Memory B cell (primary cell): ENCODE measurements around the gene REM1.
"Not testable (repeated sequence)": the region's sequence is repeated elsewhere in the genome, so short reads cannot be mapped to it uniquely, and the experiment has no call there.

Source experiments
- ATAC-seq: fragments of 150-1000 bp; cut with Tn5 transposase; 2 replicates; pipeline ENCODE4 v1.10.0; 2021; ENCODE audit warnings: low read depth, mild to moderate bottlenecking, moderate library complexity
- DNase-seq, 2 donors: peaks; one replicate each; pipeline ENCODE4 v3.0.0; 2022; ENCODE audit warnings: low spot score in 2 of 2
- H3K27ac Mint-ChIP-seq: one replicate; pipeline ENCODE4 v1.8.0; 2022; ENCODE audit warnings: mild to moderate bottlenecking, moderate library complexity, mixed read lengths
- H3K27me3 Mint-ChIP-seq: one replicate; pipeline ENCODE4 v1.8.0; 2022; ENCODE audit warnings: mixed read lengths
- H3K36me3 Mint-ChIP-seq: one replicate; pipeline ENCODE4 v1.8.0; 2022; ENCODE audit warnings: mild to moderate bottlenecking, mixed read lengths
- H3K4me1 Mint-ChIP-seq: one replicate; pipeline ENCODE4 v1.8.0; 2022; ENCODE audit warnings: mixed read lengths
- H3K4me3 Mint-ChIP-seq: one replicate; pipeline ENCODE4 v1.8.0; 2022; ENCODE audit warnings: mild to moderate bottlenecking, moderate library complexity, mixed read lengths
- H3K9me3 Mint-ChIP-seq: one replicate; pipeline ENCODE4 v1.8.0; 2022; ENCODE audit warnings: mixed read lengths

Gene REM1

GRCh38 chr20:31474758-31475427 is at the start of gene REM1, which contains the start of gene DEFB124:
Gene REM1 (plus strand): TSS chr20:31475288. CDS start chr20:31476446, 1,158 bp downstream.
Gene DEFB124 (minus strand): TSS chr20:31475127. CDS start chr20:31473013, 2,114 bp downstream.
- peak; percentile 29 for ATAC-seq
- peak within 1 kb of the TSS; percentile 49 for H3K4me3 Mint-ChIP-seq

GRCh38 chr20:31425797-31426196 is 49.3 kb upstream of the REM1 start:
- no peaks in the 10 kb centered on the region for H3K27me3 Mint-ChIP-seq
- no peak overlapping the region for H3K4me3 Mint-ChIP-seq
- DNase-seq (no peak), ATAC-seq (no peak)
- H3K4me1 Mint-ChIP-seq, result no peaks in the 10 kb centered on the region
- H3K36me3 Mint-ChIP-seq, result no peaks in the 10 kb centered on the region
- peaks cover 4% of the 10 kb centered on the region for H3K9me3 Mint-ChIP-seq
- no peak overlapping the region for H3K27ac Mint-ChIP-seq

More at GRCh38 chr20:31474758-31475427, at the start of gene REM1, which contains the start of gene DEFB124:
- peaks cover 20% of the 10 kb centered on the region for H3K27me3 Mint-ChIP-seq
- DNase-seq, result no peak
- peaks cover 2% of the 10 kb centered on the region for H3K9me3 Mint-ChIP-seq
- H3K36me3 Mint-ChIP-seq, result peaks cover 2% of the 10 kb centered on the region
- H3K4me1 Mint-ChIP-seq, result peaks cover 16% of the 10 kb centered on the region
- no peak within 1 kb of the TSS for H3K27ac Mint-ChIP-seq

- H3K9me3 Mint-ChIP-seq, DNase-seq, ATAC-seq, H3K4me3 Mint-ChIP-seq, H3K27ac Mint-ChIP-seq, H3K36me3 Mint-ChIP-seq, H3K4me1 Mint-ChIP-seq, H3K27me3 Mint-ChIP-seq: not testable (repeated sequence)
Observed at GRCh38 chr20:31426891-31427551, 48.1 kb upstream of the REM1 start.

GRCh38 chr20:31427576-31427975 is 47.5 kb upstream of the REM1 start:
- H3K36me3 Mint-ChIP-seq, H3K4me3 Mint-ChIP-seq, H3K4me1 Mint-ChIP-seq, H3K9me3 Mint-ChIP-seq, H3K27me3 Mint-ChIP-seq, ATAC-seq, H3K27ac Mint-ChIP-seq, DNase-seq: not testable (repeated sequence)

- H3K4me1 Mint-ChIP-seq, result no peaks in the 10 kb centered on the region
- no peaks in the 10 kb centered on the region for H3K36me3 Mint-ChIP-seq
- H3K4me3 Mint-ChIP-seq, result no peak overlapping the region
- DNase-seq (no peak), ATAC-seq (no peak)
- H3K27me3 Mint-ChIP-seq, result peaks cover 4% of the 10 kb centered on the region
- no peak overlapping the region for H3K27ac Mint-ChIP-seq
- H3K9me3 Mint-ChIP-seq, result peaks cover 4% of the 10 kb centered on the region
Observed at GRCh38 chr20:31430568-31431115, 44.4 kb upstream of the REM1 start.

- DNase-seq (no peak), ATAC-seq (no peak)
- H3K9me3 Mint-ChIP-seq, result no peaks in the 10 kb centered on the region
- no peaks in the 10 kb centered on the region for H3K4me1 Mint-ChIP-seq
- no peaks in the 10 kb centered on the region for H3K36me3 Mint-ChIP-seq
- H3K27ac Mint-ChIP-seq, result no peak within 1 kb of the TSS
- H3K4me3 Mint-ChIP-seq, result no peak within 1 kb of the TSS
- peaks cover 5% of the 10 kb centered on the region for H3K27me3 Mint-ChIP-seq
Observed at GRCh38 chr20:31440012-31440659, 35.0 kb upstream of the REM1 start, which contains the start of gene DEFB123. Gene DEFB123 (plus strand): TSS chr20:31440632. CDS start chr20:31440699, 67 bp downstream.

- H3K27me3 Mint-ChIP-seq, result peaks cover 5% of the 10 kb centered on the region
- no peak overlapping the region for H3K4me3 Mint-ChIP-seq
- H3K9me3 Mint-ChIP-seq, result peaks cover 5% of the 10 kb centered on the region
- ATAC-seq (no peak), DNase-seq (no peak)
- no peak overlapping the region for H3K27ac Mint-ChIP-seq
- H3K36me3 Mint-ChIP-seq, result no peaks in the 10 kb centered on the region
- no peaks in the 10 kb centered on the region for H3K4me1 Mint-ChIP-seq
Observed at GRCh38 chr20:31446084-31446819, 28.8 kb upstream of the REM1 start.

GRCh38 chr20:31449511-31450414 is 25.3 kb upstream of the REM1 start:
- no peak for DNase-seq
- Mint-ChIP-seq H3K27ac (no peak overlapping the region), H3K4me3 (no peak overlapping the region), H3K9me3 (peaks cover 5% of the 10 kb centered on the region), H3K27me3 (peaks cover 11% of the 10 kb centered on the region), H3K4me1 (no peaks in the 10 kb centered on the region), H3K36me3 (no peaks in the 10 kb centered on the region)
- ATAC-seq, result no peak

- Mint-ChIP-seq H3K27ac (no peak overlapping the region), H3K36me3 (no peaks in the 10 kb centered on the region), H3K4me3 (no peak overlapping the region), H3K4me1 (no peaks in the 10 kb centered on the region), H3K27me3 (peaks cover 13% of the 10 kb centered on the region), H3K9me3 (peaks cover 3% of the 10 kb centered on the region)
- no peak for DNase-seq
- ATAC-seq, result no peak
Observed at GRCh38 chr20:31452575-31452974, 22.5 kb upstream of the REM1 start.

GRCh38 chr20:31454361-31454760 is 20.7 kb upstream of the REM1 start:
- Mint-ChIP-seq H3K27me3 (peaks cover 14% of the 10 kb centered on the region), H3K4me1 (no peaks in the 10 kb centered on the region), H3K36me3 (no peaks in the 10 kb centered on the region), H3K27ac (no peak overlapping the region), H3K4me3 (no peak overlapping the region), H3K9me3 (no peaks in the 10 kb centered on the region)
- DNase-seq (no peak), ATAC-seq (no peak)

GRCh38 chr20:31470946-31471345 is 4.1 kb upstream of the REM1 start:
- not testable (repeated sequence) for H3K27me3 Mint-ChIP-seq, H3K27ac Mint-ChIP-seq, H3K9me3 Mint-ChIP-seq, ATAC-seq, DNase-seq, H3K4me3 Mint-ChIP-seq, H3K36me3 Mint-ChIP-seq
- peaks cover 16% of the 10 kb centered on the region for H3K4me1 Mint-ChIP-seq

- DNase-seq, result no peak
- H3K4me1 Mint-ChIP-seq, result peaks cover 16% of the 10 kb centered on the region
- peaks cover 2% of the 10 kb centered on the region for H3K36me3 Mint-ChIP-seq
- no peak overlapping the region for H3K4me3 Mint-ChIP-seq
- no peak for ATAC-seq
- H3K27me3 Mint-ChIP-seq, result peaks cover 15% of the 10 kb centered on the region
- peaks cover 2% of the 10 kb centered on the region for H3K9me3 Mint-ChIP-seq
- no peak overlapping the region for H3K27ac Mint-ChIP-seq
Observed at GRCh38 chr20:31472395-31473330, 2.4 kb upstream of the REM1 start.
